GM18498 (cell line): ENCODE measurements around the gene ENPP1.
"Not testable (repeated sequence)": the region's sequence is repeated elsewhere in the genome, so short reads cannot be mapped to it uniquely, and the experiment has no call there.

Source experiments
- ATAC-seq: cut with Tn5 transposase; IDR thresholded peaks from one replicate; pipeline ENCODE4 v1.9.1; 2021; ENCODE audit warnings: mild to moderate bottlenecking, moderate library complexity; ENCODE audit not compliant: unreplicated experiment

The ENPP1 gene

GRCh38 chr6:131911951-131912350 lies 104.1 kb downstream of the ENPP1 start:
- ATAC-seq: no peak

- ATAC-seq: no peak
These were observed 106.4 kb downstream of the ENPP1 start for GRCh38 chr6:131914234-131914633.

GRCh38 chr6:131914967-131915751 lies 107.3 kb downstream of the ENPP1 start:
- peak; percentile 82 for ATAC-seq

- not testable (repeated sequence) for ATAC-seq
These were observed 108.4 kb downstream of the ENPP1 start for GRCh38 chr6:131916091-131916796.

GRCh38 chr6:131916847-131917246 lies 109.0 kb downstream of the ENPP1 start:
- ATAC-seq: no peak

- no peak for ATAC-seq
These were observed 109.5 kb downstream of the ENPP1 start for GRCh38 chr6:131917318-131917717.

GRCh38 chr6:131917763-131918649 lies 110.2 kb downstream of the ENPP1 start:
- ATAC-seq: no peak

GRCh38 chr6:131918650-131919355 lies 111.0 kb downstream of the ENPP1 start:
- no peak for ATAC-seq

- no peak for ATAC-seq
These were observed 112.8 kb downstream of the ENPP1 start for GRCh38 chr6:131920656-131921055.

- no peak for ATAC-seq
These were observed 115.5 kb downstream of the ENPP1 start for GRCh38 chr6:131923356-131923755.

GRCh38 chr6:131924881-131925474 lies 117.2 kb downstream of the ENPP1 start:
- ATAC-seq: no peak

GRCh38 chr6:131929264-131929663 lies 121.4 kb downstream of the ENPP1 start:
- no peak for ATAC-seq

- ATAC-seq: no peak
These were observed 122.2 kb downstream of the ENPP1 start for GRCh38 chr6:131929976-131930375.

- ATAC-seq: no peak
These were observed 123.4 kb downstream of the ENPP1 start for GRCh38 chr6:131931063-131931750.

- ATAC-seq: no peak
These were observed 128.3 kb downstream of the ENPP1 start for GRCh38 chr6:131936156-131936555.

GRCh38 chr6:131937226-131937625 lies 129.4 kb downstream of the ENPP1 start:
- no peak for ATAC-seq

GRCh38 chr6:131937703-131938631 lies 130.1 kb downstream of the ENPP1 start:
- ATAC-seq: no peak
